H1 (cell line): ENCODE results near the gene ADH4.
"Not testable (repeated sequence)": the region's sequence is repeated elsewhere in the genome, so short reads cannot be mapped to it uniquely, and the experiment has no call there.

Source experiments
- EP300 ChIP-seq, 2 experiments: IDR thresholded peaks; 1 replicate in 1 of 2; 2 replicates in 1 of 2; pipeline ENCODE4 v1.6.1; 2011 to 2012; ENCODE audit warnings: low read depth in 2 of 2, low read length in 2 of 2, mild to moderate bottlenecking in 2 of 2, borderline replicate concordance in 1 of 2, inconsistent platforms in 1 of 2, moderate library complexity in 1 of 2
- EZH2 ChIP-seq: fragments of 200-600 bp; sonication (generic); IDR thresholded peaks from 2 replicates; pipeline ENCODE4 v1.7.1; 2012; ENCODE audit warnings: low read depth, mild to moderate bottlenecking, moderate library complexity, low read length, inconsistent platforms; ENCODE audit not compliant: severe bottlenecking
- KDM5A ChIP-seq: fragments of 200-600 bp; IDR thresholded peaks from 2 replicates; pipeline ENCODE4 v1.7.1; 2012; ENCODE audit warnings: mild to moderate bottlenecking, low read length, inconsistent platforms, mixed read lengths
- MAX ChIP-seq: IDR thresholded peaks from 2 replicates; pipeline ENCODE4 v1.6.1; 2012; ENCODE audit warnings: inconsistent platforms
- POLR2AphosphoS5 ChIP-seq: IDR thresholded peaks from 2 replicates; pipeline ENCODE4 v1.6.1; 2011; ENCODE audit warnings: low read depth, low read length
- POU5F1 ChIP-seq: IDR thresholded peaks from 2 replicates; pipeline ENCODE4 v1.6.1; 2011; ENCODE audit warnings: low read depth, mild to moderate bottlenecking, low read length, moderate library complexity
- TBP ChIP-seq: IDR thresholded peaks from 2 replicates; pipeline ENCODE4 v1.6.1; 2011; ENCODE audit warnings: low read depth, low read length, improper control_type of control experiment
- TEAD4 ChIP-seq: IDR thresholded peaks from 2 replicates; pipeline ENCODE4 v1.6.1; 2012; ENCODE audit warnings: low read depth, low read length, inconsistent platforms, mixed read lengths
- TF ChIP-seq, protein P1 (sequence below), 3 experiments: IDR thresholded peaks; 1 replicate in 2 of 3; 2 replicates in 1 of 3; pipeline versions ENCODE4 v1.5.1 to v1.6.1; 2011; ENCODE audit warnings: low read length in 3 of 3, mild to moderate bottlenecking in 3 of 3, inconsistent platforms in 2 of 3, low read depth in 1 of 3, moderate library complexity in 1 of 3; ENCODE audit not compliant: insufficient read depth in 1 of 3; ENCODE audit errors: control extremely low read depth in 1 of 3

DNA sequence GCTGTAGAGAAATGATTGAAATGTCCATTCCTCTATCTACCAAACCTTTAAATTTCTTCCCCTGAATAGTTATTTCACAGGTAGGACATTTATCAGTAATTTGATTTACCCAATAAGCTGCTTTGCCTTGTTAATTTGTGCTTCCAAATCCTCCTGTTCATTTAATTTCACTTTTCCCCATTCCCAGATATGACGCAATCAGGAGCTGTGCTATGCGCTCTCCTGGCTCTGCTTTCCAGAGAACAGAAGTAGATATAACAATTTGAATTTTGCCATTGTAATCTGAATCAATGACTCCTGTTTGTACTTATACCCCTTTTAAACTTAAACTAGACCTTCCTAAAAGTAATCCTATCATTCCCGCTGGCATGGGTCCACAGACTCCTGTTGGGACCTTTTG lies 45.8 kb upstream of the ADH4 start:
- not testable (repeated sequence) for TF ChIP-seq EZH2; POU5F1; MAX; TEAD4; EP300 (IDR thresholded peaks at IDR 0.05; ENCODE audit: borderline replicate concordance in 1 of 2, low read depth in 2 of 2, low read length in 2 of 2); KDM5A; TBP; POLR2AphosphoS5
- TF ChIP-seq, protein P1, sequence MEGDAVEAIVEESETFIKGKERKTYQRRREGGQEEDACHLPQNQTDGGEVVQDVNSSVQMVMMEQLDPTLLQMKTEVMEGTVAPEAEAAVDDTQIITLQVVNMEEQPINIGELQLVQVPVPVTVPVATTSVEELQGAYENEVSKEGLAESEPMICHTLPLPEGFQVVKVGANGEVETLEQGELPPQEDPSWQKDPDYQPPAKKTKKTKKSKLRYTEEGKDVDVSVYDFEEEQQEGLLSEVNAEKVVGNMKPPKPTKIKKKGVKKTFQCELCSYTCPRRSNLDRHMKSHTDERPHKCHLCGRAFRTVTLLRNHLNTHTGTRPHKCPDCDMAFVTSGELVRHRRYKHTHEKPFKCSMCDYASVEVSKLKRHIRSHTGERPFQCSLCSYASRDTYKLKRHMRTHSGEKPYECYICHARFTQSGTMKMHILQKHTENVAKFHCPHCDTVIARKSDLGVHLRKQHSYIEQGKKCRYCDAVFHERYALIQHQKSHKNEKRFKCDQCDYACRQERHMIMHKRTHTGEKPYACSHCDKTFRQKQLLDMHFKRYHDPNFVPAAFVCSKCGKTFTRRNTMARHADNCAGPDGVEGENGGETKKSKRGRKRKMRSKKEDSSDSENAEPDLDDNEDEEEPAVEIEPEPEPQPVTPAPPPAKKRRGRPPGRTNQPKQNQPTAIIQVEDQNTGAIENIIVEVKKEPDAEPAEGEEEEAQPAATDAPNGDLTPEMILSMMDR (IDR thresholded peaks at IDR 0.05; ENCODE audit: control extremely low read depth in 1 of 3, insufficient read depth in 1 of 3, low read depth in 1 of 3, low read length in 3 of 3): not testable (repeated sequence)
